H1 (cell line): Measurements from ENCODE around the gene CDYL. TPM values are rescaled to one million over a fixed set of nuclear protein-coding genes. Genes with fewer than 3 reads are reported as not detected.

Experiments used
- CBX5 ChIP-seq: fragments of 300-800, 300-1000 bp; sonication (generic); IDR thresholded peaks from 2 replicates; pipeline ENCODE4 v1.7.1; 2016; ENCODE audit warnings: antibody characterized with exemption, low read length, low read depth
- KDM1A ChIP-seq: fragments of 200-600, 300-600 bp; sonication (generic); IDR thresholded peaks from 2 replicates; pipeline ENCODE4 v1.7.1; 2016; ENCODE audit warnings: mild to moderate bottlenecking, low read length, borderline replicate concordance
- RNF2 ChIP-seq: fragments of 200-900, 300-1000 bp; sonication (generic); IDR thresholded peaks from 2 replicates; pipeline ENCODE4 v1.7.1; 2016; ENCODE audit warnings: borderline replicate concordance, low read depth, mild to moderate bottlenecking, antibody characterized with exemption, low read length; ENCODE audit not compliant: poor library complexity, severe bottlenecking; ENCODE audit errors: missing control alignments
- polyA plus RNA-seq, 7 experiments: library from polyadenylated mRNA; depleted of rRNA in 3 of 7; stranded (reverse) in 5 of 7; unstranded in 2 of 7; fragments of >200 nt in 5 of 7; fragments of 200-250 nt in 2 of 7; gene quantifications; 1 replicate in 5 of 7; 2 replicates in 1 of 7; 4 replicates in 1 of 7; pipeline versions ENCODE4 v1.2.1 to v1.2.3, GENCODE V29; 2011 to 2013; ENCODE audit warnings: missing spikeins in 2 of 7, mixed read lengths in 2 of 7
- total RNA-seq: library from RNA; stranded (reverse); fragmentation: NEBNext Ultra II Directional; extraction: Animal tissue kit (Norgen Biotek cat#: 25700); gene quantifications from 2 replicates; pipeline ENCODE4 v1.2.1, GENCODE V29; 2021

CDYL gene
- total and polyA plus RNA-seq, 2 of the 8 experiments (the other 6 are each of a cell fraction or from before 2014, with no cell fraction given): 56.4 to 119 TPM

DNA sequence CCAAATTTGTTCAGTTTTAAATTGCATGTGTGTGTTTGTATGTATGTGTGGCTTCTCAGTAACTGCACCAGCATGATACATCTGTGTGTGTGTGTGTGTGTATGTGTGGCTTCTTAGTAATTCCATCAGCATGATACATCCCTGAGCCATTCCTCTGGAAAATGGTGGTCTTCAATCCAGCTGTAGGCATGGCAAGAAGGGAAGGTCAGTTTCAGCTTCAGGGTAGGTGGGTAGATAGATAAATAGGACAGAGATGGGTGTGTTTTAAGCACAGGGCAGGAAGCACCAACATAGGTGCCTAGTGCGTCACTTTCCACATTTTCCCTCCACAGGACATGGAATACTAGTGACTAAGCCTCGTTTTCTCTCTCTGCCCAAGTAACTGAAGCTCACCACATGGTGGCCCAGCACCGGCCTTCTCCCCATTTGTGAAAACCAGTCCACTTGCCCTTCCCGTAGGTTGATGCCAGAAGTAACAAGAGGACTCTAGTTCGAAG lies 144.8 kb downstream of the CDYL start (continued):
- no peak for TF ChIP-seq CBX5
- TF ChIP-seq KDM1A: no peak
- no peak for TF ChIP-seq RNF2
